ENCODE results near the gene PLVAP.

Gene PLVAP

GRCh38 chr19:17376935-17377600 is at the start of gene PLVAP:
Gene PLVAP, minus strand, starts transcription at chr19:17377342. Its CDS starts 54 bp downstream, at chr19:17377288.
- DNase-seq = no peak

GRCh38 chr19:17424743-17425365 is 47.7 kb upstream of the PLVAP start:
- peak in 39 of 58 donors; percentile 4 to 72 (median 23) for DNase-seq

- peak in 1 of 58 donors; percentile 11 for DNase-seq
Measured at GRCh38 chr19:17423429-17424208, 46.5 kb upstream of the PLVAP start.

GRCh38 chr19:17421942-17422341 is 44.8 kb upstream of the PLVAP start:
- no peak for DNase-seq

GRCh38 chr19:17420475-17420924 is 43.4 kb upstream of the PLVAP start:
- DNase-seq = peak in 11 of 58 donors; percentile 6 to 53 (median 21)

GRCh38 chr19:17419621-17420474 is 42.7 kb upstream of the PLVAP start, which contains the start of gene MVB12A:
Gene MVB12A, plus strand, starts transcription at chr19:17420047. Its CDS starts 89 bp downstream, at chr19:17420136.
- peak; percentile 79 to 99 (median 97) for DNase-seq

- DNase-seq = no peak
Measured at GRCh38 chr19:17419154-17419620, 42.0 kb upstream of the PLVAP start.

- DNase-seq = no peak
Measured at GRCh38 chr19:17418710-17419109, 41.6 kb upstream of the PLVAP start.

GRCh38 chr19:17415121-17415520 is 38.0 kb upstream of the PLVAP start:
- DNase-seq = no peak

- no peak for DNase-seq
Measured at GRCh38 chr19:17414097-17414496, 37.0 kb upstream of the PLVAP start.

- DNase-seq = no peak
Measured at GRCh38 chr19:17411801-17412200, 34.7 kb upstream of the PLVAP start.

GRCh38 chr19:17409990-17410389 is 32.8 kb upstream of the PLVAP start:
- no peak for DNase-seq

- DNase-seq = no peak
Measured at GRCh38 chr19:17406887-17407196, 29.7 kb upstream of the PLVAP start.

- peak in 8 of 58 donors; percentile 1 to 42 (median 14) for DNase-seq
Measured at GRCh38 chr19:17406046-17406886, 29.1 kb upstream of the PLVAP start.

- peak in 29 of 58 donors; percentile 5 to 75 (median 28) for DNase-seq
Measured at GRCh38 chr19:17405250-17406045, 28.3 kb upstream of the PLVAP start, which contains the start of gene BST2. Gene BST2, minus strand, starts transcription at chr19:17405630. Its CDS starts 55 bp downstream, at chr19:17405575.

- DNase-seq = no peak
Measured at GRCh38 chr19:17404621-17405249, 27.6 kb upstream of the PLVAP start.

- DNase-seq = no peak
Measured at GRCh38 chr19:17404015-17404414, 26.9 kb upstream of the PLVAP start.
